ENCODE results near the gene MAP4K2. TPM values are rescaled to one million over a fixed set of nuclear protein-coding genes. Genes with fewer than 3 reads are reported as not detected.

MAP4K2 gene
- total and polyA plus RNA-seq, 2 of the 13 experiments (the other 11 are each of a cell fraction or from before 2014, with no cell fraction given) = 8.3 to 17.6 TPM

GRCh38 chr11:64846998-64847666 is 44.1 kb upstream of the MAP4K2 start (continued):
- no peak for TF ChIP-seq ZNF317 (CRISPR knock-in tag; IDR thresholded peaks at IDR 0.05)
- TF ChIP-seq NR0B2 (CRISPR knock-in tag; IDR thresholded peaks at IDR 0.05) = no peak
- TF ChIP-seq E2F1 (CRISPR knock-in tag; IDR thresholded peaks at IDR 0.05) = no peak
- TF ChIP-seq SNAPC4 (CRISPR knock-in tag; IDR thresholded peaks at IDR 0.05) = no peak
- TF ChIP-seq SOX13 (IDR thresholded peaks at IDR 0.05) = no peak
- TF ChIP-seq SOX13 (CRISPR knock-in tag; conservative IDR thresholded peaks at IDR 0.05 in 1 of 2, IDR thresholded peaks at IDR 0.05 in 1 of 2) = no peak; a peak in 1 of 4 replicates
- peak; percentile 69; the same call in 1 of the 2 replicates for TF ChIP-seq IKZF5 (CRISPR knock-in tag; IDR thresholded peaks at IDR 0.05)
- TF ChIP-seq RNF2 (conservative IDR thresholded peaks at IDR 0.05; ENCODE audit: low read depth) = no peak
- TF ChIP-seq MYC (CRISPR knock-in tag; IDR thresholded peaks at IDR 0.05; ENCODE audit: borderline replicate concordance) = peak; percentile 36; the same call in 1 of the 2 replicates
- TF ChIP-seq BCL3 (CRISPR knock-in tag; IDR thresholded peaks at IDR 0.05) = no peak
- TF ChIP-seq, protein P1, sequence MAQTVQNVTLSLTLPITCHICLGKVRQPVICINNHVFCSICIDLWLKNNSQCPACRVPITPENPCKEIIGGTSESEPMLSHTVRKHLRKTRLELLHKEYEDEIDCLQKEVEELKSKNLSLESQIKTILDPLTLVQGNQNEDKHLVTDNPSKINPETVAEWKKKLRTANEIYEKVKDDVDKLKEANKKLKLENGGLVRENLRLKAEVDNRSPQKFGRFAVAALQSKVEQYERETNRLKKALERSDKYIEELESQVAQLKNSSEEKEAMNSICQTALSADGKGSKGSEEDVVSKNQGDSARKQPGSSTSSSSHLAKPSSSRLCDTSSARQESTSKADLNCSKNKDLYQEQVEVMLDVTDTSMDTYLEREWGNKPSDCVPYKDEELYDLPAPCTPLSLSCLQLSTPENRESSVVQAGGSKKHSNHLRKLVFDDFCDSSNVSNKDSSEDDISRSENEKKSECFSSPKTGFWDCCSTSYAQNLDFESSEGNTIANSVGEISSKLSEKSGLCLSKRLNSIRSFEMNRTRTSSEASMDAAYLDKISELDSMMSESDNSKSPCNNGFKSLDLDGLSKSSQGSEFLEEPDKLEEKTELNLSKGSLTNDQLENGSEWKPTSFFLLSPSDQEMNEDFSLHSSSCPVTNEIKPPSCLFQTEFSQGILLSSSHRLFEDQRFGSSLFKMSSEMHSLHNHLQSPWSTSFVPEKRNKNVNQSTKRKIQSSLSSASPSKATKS (CRISPR knock-in tag; IDR thresholded peaks at IDR 0.05) = no peak
- TF ChIP-seq, protein P2, sequence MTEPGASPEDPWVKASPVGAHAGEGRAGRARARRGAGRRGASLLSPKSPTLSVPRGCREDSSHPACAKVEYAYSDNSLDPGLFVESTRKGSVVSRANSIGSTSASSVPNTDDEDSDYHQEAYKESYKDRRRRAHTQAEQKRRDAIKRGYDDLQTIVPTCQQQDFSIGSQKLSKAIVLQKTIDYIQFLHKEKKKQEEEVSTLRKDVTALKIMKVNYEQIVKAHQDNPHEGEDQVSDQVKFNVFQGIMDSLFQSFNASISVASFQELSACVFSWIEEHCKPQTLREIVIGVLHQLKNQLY (CRISPR knock-in tag; IDR thresholded peaks at IDR 0.05) = no peak
- no peak for TF ChIP-seq CHD2 (IDR thresholded peaks at IDR 0.05; ENCODE audit: low read depth, low read length)
- TF ChIP-seq HES4 (CRISPR knock-in tag; IDR thresholded peaks at IDR 0.05; ENCODE audit: borderline replicate concordance) = no peak
